NCI-H226 (cell line): Measurements from ENCODE around the gene TMEM184A.
A peak's percentile ranks its signal among the peaks of the same experiment; 100 is the strongest.

ENCODE experiments used
- DNase-seq: peaks from one replicate; pipeline ENCODE4 v3.0.0-alpha.2; 2015

Gene TMEM184A

DNA sequence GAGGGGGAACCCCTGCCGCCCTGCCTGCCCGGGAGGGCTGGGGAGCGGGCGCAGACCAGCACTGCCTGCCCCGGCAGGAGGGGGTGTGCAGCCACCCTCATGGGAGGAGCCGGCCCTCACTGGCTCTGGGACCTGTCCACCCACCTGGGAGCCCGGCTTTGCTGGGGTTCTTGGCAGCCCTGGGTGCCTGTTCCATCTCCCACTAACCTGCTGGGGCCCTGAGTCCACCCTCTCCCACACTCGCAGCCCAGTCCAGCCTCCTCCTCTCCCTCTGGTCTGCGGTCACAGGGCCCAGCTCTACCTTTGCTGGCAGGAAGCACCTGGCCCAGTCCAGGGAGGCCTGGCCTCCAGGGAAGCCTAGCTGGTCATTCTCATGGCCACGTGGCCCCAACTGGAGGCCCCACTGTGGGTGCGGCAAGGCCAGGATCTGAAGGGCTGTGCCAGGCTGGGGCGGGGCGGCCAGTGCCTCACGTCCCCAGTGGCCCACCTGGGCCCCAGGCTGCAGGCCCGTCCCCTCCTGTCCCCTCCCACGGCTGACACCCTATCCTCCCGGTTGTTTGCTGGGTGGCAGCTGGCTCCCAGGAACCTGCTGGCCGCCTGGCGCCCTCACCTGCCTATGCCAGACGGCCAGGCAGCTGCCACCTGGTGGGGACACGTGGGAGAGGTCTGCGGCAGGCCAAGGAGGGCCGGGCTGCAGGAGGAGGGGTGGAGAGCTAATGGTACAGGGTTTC, at the start of gene TMEM184A:
TSS of gene TMEM184A (minus strand) at position 393 of the 731 bp plus-strand sequence. CDS start 721 bp downstream, outside the sequence.
- DNase-seq, result peak; percentile 74

DNA sequence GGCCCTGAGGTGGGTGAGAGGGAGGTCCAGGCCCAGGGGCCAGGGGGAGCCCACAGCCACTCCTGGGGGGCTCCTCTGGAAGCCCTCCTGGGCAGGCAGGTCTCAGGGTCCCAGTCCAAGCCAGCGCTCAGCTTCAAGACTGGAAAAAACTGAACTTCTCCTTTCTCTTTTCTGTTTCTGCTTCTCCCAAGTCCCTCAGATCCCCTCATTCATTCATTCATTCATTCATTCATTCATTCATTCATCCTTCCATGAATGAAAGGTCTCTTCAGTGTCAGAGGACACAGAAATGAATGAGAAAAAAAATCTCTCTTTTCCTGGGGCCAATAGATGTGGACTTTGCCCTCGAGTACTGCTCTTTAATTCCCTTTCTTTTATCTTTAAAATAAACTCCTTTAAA, 48.4 kb upstream of the TMEM184A start:
- DNase-seq, result no peak

GRCh38 chr7:1603346-1604225, 47.6 kb upstream of the TMEM184A start:
- DNase-seq, result no peak

GRCh38 chr7:1602386-1602785, 46.4 kb upstream of the TMEM184A start:
- DNase-seq, result no peak

- no peak for DNase-seq
Observed at GRCh38 chr7:1601956-1602355, 46.0 kb upstream of the TMEM184A start.

GRCh38 chr7:1599640-1600395, 43.8 kb upstream of the TMEM184A start:
- DNase-seq, result no peak

GRCh38 chr7:1598961-1599639, 43.1 kb upstream of the TMEM184A start:
- DNase-seq, result no peak

DNA sequence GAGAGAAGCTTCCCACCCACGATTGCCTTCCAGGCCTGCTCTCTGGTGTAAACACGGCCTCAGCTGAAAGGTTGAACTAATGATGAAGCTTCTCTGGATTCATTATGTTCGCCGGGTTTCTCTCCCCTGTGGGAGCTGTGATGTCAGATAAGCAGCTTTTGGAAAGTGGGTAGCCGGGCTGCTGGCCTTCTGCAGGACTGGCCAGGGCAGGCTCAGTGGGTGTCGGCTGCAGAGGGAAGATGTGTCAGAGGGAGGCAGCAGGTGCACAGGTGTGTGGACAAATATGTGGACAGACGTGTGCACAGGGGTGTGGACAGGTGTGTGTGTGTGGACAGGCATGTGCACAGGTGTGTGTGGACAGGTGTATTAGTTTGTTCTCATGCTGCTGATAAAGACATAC, 42.3 kb upstream of the TMEM184A start:
- DNase-seq, result no peak

DNA sequence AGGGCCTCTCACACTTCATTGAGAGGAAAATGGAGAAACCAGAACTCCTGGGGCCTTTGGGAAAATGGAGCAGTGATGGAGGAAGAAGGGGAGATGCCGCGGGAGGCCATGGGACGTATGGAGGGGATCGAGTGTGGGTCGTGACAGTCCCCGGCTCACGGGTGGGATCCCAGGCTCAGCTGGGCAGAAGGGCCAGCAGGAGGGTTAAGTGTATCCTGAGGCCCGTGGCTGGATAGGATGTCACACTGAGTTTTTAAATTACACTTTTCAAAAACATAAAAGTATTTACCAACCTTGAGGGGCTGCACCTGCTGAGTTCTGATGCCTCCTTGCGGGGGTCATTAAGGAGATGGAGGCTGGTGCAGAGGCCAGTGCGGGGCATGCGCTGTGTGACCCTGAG, 41.8 kb upstream of the TMEM184A start:
- no peak for DNase-seq

GRCh38 chr7:1597066-1597760, 41.2 kb upstream of the TMEM184A start:
- no peak for DNase-seq

DNA sequence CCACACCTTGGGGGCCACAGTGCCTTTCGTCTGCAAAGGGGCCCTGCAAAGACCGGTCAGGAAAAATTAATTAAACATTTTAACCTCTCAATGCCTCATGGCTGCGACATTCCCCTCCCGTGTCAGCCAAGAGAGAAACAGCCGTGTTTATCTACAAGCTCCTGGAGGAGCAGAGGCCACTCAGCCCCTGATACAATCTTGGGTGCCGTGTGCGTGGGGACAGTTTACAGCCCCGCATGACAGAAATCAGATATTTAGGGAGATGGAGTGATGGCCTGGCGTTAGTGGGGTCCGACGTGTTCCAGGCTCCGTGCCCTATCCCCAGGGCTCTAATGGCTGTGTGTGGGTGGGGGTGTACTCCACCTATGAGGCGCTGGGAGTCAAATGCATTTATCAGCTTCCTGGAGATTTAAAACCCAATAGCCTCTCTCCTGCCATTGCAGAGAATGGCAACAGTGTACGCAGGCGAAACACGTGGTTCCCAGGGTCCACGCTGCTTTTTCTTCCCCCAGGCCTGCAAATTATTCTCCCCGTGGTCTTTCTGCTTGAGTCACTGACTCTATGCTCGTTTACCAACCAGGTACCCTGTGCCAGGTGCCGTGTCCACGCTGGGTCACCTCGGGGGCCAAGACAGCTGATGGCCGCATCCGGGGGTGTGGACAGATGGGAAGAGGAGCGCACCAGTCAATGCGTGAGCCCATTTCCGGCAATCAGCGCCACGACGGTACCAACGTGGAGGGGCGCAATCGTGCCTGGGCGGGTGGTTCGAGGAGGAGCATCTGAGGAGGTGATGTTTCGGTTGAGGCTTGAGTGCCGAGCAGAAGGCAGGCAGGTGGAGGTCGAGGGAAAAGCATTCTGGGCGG, 40.4 kb upstream of the TMEM184A start:
- DNase-seq, result no peak

DNA sequence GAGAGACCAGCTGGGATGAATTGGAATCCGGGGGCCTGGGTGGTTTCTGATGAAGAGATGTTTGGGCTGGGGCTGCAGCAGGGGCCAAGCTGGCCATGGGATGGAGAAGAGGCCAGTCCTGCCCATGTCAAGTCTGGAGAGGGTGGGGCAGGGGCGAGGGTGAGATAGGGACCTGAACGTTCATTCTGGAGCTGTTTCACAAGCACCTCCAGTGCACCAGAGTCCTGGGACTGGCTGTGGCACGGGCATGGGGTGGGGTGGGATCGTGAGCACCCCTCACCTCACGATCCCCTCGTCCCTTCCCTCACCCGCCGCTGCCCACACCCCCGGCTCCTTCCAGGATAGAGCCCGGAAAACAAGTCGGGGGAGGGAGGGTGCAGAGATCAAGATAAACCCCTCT, 39.6 kb upstream of the TMEM184A start:
- no peak for DNase-seq

DNA sequence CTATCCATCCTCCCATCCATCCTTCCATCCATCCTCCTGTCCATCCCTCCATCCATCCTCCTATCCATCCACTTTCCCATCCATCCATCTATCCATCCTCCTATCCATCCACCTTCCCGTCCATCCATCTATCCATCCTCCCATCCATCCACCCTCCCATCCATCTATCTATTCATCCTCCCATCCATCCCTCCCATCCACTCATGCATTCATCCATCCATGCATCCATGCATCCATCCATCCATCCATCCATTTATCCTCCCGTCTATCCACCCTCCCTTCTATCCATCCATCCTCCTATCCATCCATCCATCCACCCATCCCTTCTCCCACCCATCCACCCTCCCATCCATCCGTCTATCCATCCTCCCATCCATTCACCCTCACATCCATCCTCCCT, 39.0 kb upstream of the TMEM184A start:
- no peak for DNase-seq

DNA sequence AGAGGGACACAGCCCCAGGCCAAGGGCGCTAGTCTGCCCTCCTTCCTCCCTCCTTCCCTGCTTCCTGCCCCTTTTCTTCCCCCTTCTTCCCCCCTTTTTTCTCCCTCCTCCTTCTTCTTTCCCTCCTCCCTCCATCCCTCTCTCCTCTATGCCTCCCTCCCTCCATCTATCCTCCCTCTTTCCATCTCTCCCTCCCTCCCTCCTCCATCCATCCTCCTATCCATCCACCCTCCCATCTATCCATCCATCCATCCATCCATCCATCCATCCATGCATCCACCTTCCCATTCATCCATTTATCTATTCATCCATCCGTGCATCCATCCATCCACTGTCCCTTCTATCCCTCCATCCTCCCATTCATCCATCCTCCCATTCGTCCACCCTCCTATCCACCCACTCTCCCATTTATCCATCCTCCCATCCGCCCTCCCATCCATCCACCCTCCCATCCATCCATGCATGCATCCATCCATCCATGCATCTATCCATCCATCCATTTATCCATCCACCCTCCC, 38.0 kb upstream of the TMEM184A start:
- no peak for DNase-seq

DNA sequence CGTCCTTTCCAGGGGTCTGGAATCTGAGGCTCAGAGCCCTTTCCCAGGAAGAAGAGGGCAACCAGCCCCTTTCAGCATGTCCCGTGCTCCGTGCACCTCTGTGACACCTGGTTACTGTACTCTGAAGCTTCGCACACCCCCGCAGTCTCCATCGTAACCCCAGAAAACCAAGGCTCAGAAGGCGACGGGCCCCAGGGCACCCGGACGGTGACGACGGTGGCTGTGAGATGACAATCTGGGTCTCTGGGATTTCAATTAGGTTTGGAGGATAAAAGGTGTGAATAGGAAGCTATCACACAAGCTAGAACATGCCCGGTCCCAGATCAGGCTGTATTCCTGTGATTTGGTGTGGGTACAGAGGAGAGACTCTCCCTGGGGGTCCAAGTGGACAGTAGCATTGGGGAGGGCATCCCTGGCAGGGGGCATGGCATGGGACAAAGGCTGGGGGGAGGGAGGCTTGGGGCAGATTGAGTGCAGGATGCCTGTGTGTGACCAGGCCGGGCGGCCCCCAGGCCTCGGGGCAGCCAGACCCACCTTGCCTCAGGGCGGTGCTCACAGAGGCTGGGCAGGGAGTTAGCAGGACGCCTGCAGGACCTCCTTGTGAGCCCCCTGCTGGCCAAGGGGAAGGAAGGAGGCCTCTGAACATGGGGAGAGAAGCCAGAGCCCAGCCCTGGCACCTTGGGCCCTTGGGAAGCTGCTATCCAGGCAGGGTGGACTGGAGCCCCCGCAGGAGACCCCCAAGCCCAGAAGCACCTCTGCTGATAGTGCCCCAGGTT, 37.3 kb upstream of the TMEM184A start:
- DNase-seq, result no peak

- no peak for DNase-seq
Observed at GRCh38 chr7:1592299-1592871, 36.4 kb upstream of the TMEM184A start.

GRCh38 chr7:1591876-1592275, 35.9 kb upstream of the TMEM184A start:
- no peak for DNase-seq

GRCh38 chr7:1591396-1591795, 35.4 kb upstream of the TMEM184A start:
- no peak for DNase-seq

DNA sequence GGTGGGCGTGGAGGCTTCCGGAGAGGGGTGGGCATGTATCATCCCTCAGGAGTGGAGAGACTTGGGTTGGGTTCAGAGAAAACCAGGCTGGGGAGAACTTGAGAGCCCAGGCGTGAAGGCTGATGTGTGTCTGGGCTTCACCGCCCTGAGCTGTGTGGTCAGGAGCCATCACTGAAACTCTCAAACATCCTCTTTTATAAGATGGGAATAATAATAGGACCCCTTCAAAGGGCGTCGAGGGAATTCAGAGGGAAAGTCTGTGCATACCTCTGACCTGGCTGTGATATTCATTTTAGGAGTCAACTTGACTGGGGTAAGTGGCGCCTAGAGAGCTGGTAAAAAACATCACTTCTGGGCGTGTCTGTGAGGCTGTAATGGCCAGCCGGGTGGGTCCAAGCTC, 34.9 kb upstream of the TMEM184A start:
- DNase-seq, result no peak

DNA sequence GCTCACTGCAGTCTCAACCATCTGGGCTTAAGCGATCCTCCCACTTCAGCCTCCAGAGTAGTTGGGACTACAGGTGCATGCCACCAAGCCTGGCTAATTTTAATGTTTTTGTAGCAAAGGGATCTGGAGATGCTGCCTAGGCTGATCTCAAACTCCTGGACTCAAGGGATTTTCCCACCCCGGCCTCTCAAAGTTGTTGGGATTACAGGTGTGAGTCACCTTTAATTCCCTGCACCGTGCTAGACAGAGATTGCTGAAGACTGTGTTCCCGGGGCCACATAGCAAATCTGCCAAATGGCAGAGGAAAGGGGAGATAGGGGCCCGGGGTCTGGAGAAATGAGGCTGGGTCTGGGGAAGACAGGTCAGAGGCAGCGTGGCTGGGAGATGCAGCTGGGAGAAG, 34.5 kb upstream of the TMEM184A start:
- peak; percentile 47 for DNase-seq
